Vein endothelial cell (primary cell): ENCODE measurements around the gene JKAMP. TPM values are rescaled to one million over a fixed set of nuclear protein-coding genes. Genes with fewer than 3 reads are reported as not detected.

ENCODE experiments used
- total RNA-seq: library from RNA; depleted of rRNA; stranded (reverse); fragments of >200 nt; gene quantifications from 2 replicates; pipeline ENCODE4 v1.2.3, GENCODE V29; 2012

JKAMP gene
- 74.8 and 110 TPM in 2 replicates for total RNA-seq

GRCh38 chr14:59483819-59484638 is at the start of gene JKAMP, which contains the start of gene L3HYPDH:
Gene JKAMP (plus strand): TSS chr14:59484517. CDS start chr14:59484590, 73 bp downstream.
Gene L3HYPDH (minus strand): TSS chr14:59484408. CDS start chr14:59484316, 92 bp downstream.

GRCh38 chr14:59465316-59466135 is 18.8 kb upstream of the JKAMP start, which contains the start of gene GPR135:
Gene GPR135 (minus strand): TSS chr14:59465380. CDS start chr14:59465226, 154 bp downstream.

Other genes with a start within 250 kb of the JKAMP start
- 2.3 and 3.8 TPM in 2 replicates for gene GPR135, start 19.1 kb upstream of the JKAMP start, total RNA-seq
- 36.3 and 36.9 TPM in 2 replicates for gene L3HYPDH, start 109 bp upstream of the JKAMP start, total RNA-seq
- not detected in 2 replicates for gene CCDC175, start 92.3 kb downstream of the JKAMP start, total RNA-seq